GM18951 (cell line): ENCODE data around the gene ROBO4.

Source experiments
- POLR2A ChIP-seq: IDR thresholded peaks from 4 replicates; pipeline ENCODE4 v1.6.1; 2011; ENCODE audit warnings: mild to moderate bottlenecking; ENCODE audit not compliant: insufficient read length, insufficient read depth; ENCODE audit errors: extremely low read depth
- in situ Hi-C: fragments of 300-500 bp; cut with MboI; formaldehyde crosslinking; loops from one replicate; pipeline ENCODE4 v1.12.0; 2022; ENCODE audit warnings: low sequenced_read_pairs, mixed read lengths, inconsistent platforms; ENCODE audit not compliant: unreplicated experiment

The ROBO4 gene

DNA sequence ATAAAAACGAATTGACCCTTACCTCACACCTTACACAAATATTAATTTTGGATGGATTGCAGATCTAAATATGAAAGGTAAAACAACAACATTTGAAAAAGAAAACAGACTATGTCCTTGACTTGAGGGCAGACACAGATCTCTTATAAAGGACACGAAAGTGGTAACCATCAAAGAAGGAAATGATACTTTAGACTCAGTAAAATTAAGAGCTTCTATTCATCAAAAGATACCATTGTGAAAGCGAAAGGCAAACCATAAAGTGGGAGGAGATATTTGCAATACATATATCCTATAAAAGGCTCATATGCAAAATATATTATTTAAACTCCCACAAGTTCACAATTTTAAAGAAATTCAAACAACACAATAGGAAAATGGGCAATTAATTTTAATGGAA is 33.1 kb upstream of the ROBO4 start:
- in situ Hi-C loops = no loop called here
- no peak for TF ChIP-seq POLR2A

DNA sequence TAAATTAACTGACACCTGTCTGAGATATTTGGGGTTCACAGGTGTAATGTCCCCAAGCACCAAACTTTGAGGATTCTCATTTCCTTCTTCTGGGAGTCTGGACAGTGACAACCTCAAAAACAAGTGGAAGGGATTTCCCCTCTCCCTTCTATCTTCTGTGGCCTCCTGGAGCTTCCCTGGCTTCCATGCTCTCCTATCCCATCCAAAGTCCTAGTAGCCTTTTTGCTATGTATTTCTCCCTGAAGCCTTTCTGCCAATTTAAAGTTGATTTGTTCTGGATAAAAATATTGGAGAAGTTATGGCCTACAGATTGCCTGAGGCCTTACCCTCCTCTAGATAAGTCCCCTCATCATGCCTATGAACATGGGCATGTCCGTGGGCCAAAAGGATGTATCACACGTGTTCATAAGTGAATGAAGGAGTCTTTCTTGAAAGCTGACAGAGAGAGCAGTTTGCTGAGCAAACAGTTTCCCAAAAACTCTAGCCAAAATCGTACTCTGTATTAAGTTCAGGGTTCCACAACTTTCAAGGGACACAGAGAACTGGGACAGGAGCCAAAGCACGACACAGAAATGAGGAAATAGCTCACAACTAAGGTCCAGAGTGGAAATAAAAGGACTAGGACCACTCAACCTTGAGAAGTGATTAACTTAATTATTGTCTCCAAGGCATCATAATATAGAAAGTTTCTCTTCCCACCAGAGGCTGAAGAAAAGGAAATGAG is 31.4 kb upstream of the ROBO4 start:
- in situ Hi-C loops = no loop called here
- no peak for TF ChIP-seq POLR2A

DNA sequence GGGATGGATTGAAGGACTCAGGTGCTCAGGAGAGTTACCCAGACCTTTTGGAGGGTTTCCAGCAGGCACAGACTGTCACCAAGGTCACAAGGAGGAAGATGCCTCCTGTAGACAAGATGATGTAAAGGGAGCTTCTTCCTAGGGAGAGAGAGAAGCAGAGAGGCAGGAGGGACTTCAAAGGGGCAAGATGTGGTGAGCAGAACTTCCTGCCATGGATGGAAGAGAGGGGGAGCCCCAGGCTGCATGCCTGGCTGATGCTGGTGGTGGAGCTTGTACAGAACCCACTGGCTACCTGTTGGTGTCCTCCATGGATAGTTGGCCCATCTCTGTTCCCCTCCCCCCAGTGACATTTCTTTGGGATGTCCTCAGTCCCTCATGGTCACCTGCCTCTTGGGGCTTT is 25.6 kb upstream of the ROBO4 start:
- no peak for TF ChIP-seq POLR2A
- in situ Hi-C loops = no loop called here

DNA sequence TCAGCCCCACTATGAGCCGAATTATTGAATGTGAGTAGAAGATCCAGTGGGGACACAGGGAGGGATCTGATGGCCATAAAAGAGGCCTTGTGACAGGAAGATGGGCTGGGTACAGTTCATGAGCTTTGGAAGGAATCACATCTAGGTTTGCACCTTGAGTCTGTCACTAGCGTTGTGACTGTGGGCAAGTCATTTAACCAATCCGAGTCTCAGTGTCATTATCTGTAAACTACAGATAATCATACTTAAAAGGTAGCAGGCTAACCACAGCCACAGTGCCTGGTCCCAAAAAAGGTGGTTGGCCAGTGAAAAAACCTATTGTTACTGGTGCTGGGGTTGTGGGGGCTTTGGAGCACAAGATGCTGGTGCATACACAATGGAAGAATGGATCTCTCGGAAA is 25.2 kb upstream of the ROBO4 start:
- in situ Hi-C loops = no loop called here
- TF ChIP-seq POLR2A = no peak

DNA sequence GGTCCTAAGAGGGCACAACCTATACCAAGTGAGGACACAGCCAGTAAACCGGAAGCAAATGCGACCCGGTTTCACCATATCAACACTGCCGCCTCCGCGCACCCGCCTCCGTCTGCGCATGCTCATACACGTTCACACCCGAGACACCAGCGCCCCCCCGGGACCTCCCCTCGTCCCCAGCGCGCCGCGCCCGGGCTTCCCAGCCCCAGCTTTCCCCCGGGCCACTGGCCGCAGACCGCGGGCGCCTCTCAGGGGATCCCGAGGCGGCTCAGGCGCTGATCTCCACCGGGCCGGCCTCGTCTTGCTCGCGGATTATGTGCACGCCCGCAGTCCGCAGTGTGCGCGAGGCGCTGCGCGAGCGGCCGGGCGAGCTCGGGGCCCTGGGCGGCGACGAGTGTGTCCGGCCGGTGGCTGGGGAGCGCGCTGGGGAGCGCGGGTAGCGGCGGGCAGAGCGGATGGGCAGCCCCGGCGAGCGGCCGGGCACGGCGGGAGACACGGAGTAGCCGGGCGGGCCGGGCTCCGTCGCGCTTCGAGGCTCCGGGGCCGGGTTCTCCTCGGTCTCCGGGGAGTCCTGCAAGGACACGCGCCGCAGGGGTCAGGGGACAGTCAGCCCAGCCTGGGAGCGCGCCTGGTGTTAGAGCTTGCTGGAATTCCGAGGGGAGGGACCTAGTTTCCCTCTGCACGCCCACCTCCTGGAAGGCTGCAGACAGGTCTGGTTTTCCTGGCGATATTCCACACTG is 23.4 kb upstream of the ROBO4 start:
- no peak for TF ChIP-seq POLR2A
- in situ Hi-C loops = no loop called here

DNA sequence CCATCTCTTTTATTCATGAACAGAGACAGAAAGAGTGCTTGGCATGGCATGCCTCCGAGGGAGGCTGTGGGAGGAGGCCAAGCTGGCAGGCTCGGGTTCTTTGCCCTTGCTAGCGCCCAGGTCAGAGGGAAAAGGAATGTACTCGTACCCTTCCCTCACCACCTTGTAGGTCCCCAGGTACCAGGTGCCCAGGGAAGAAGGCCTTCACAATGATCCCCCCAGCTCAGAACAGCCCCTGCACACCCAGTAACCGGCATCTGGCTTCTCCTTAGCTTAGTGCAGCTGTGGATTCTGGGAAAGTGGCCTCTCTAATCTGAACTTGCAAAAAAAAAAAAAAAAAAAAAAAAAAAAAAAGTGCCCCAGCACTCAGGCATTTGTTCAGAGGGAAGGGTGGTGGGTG is 22.7 kb upstream of the ROBO4 start:
- in situ Hi-C loops = no loop called here
- no peak for TF ChIP-seq POLR2A

DNA sequence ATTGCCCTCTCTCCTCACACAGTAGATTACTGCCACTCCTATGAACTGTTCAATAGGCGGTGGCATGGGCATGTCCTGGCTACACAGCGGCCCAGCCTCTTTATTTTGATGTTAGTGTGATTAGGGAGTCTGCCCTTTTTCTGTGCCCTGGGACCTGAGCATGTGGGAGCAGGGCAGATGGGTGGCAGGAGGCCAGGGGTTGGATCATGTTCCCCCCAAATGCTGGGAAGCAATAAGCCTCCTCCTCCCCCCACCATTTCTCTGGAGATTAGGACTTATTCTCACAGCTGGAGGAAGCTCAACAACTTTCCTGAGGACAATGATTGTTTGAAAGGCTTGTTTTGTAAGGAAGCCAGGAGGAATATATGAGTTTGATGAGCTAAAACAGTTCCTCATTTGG is 22.2 kb upstream of the ROBO4 start:
- TF ChIP-seq POLR2A = no peak

DNA sequence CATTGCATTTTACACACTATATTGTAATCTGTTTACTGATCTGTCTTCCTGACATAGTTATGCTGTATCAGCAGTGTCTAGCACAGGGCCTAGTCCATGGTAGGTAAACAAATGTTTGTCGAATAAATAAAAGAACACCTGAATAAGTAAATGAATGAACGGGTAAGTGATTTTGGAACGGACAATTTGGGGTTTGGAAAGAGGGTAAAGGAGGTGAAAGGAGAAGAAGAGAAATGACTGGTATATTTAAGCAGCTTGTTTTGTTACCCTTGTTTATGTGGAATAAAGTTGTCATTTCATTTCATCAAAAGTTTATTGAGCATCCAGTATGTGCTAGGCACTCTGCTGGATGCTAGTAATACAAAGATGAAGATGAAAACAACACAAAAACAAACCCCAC is 21.3 kb upstream of the ROBO4 start, which contains the start of gene HEPN1:
TSS of gene HEPN1 (plus strand) at position 301 of the 400 bp plus-strand sequence.
- in situ Hi-C loops = no loop called here
- no peak for TF ChIP-seq POLR2A

More for the DNA sequence above, 22.2 kb upstream of the ROBO4 start:
- in situ Hi-C loops = no loop called here

DNA sequence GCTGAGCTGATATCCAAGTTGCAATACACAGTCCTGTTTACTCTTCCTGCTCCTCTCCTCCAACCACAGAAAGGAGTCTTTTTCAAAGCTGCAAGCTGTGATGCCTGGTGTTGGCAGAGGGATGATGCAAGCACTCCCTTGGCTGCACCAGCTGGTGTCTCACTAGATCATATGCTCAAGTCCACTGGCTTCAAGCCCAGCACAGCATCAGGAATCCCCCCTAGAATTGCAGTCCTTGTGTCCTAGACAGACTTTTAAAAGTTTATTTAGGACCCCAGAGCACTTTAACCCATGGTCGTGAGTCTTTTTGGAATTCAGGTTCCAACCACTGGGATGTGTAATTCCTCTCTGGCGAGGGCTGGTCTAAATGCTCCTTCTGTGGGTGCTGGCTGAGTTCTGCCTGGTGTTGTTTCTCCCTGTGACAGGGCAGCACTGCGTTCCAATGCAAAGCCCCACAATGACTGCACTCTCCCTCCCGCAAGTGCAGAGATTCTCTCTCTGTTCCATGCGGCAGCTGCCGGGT is 19.5 kb upstream of the ROBO4 start:
- no peak for TF ChIP-seq POLR2A
- in situ Hi-C loops = no loop called here

DNA sequence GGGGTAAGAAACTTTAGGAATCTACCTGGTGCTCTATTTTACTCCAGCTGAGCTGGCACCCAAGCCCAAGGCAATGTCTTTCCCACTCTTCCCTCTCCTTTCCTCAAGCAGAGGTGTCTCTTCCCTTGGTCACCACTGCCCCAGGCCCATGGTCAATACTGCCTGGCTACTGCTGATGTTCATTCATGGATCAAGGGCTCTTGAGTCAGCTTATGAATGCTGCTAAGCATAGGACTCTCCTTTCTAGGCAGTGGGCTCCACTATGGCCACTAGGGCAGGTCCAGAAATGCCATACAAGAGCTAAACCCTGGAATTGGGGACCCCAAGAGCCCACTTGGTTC is 18.7 kb upstream of the ROBO4 start:
- in situ Hi-C loops = no loop called here
- no peak for TF ChIP-seq POLR2A

DNA sequence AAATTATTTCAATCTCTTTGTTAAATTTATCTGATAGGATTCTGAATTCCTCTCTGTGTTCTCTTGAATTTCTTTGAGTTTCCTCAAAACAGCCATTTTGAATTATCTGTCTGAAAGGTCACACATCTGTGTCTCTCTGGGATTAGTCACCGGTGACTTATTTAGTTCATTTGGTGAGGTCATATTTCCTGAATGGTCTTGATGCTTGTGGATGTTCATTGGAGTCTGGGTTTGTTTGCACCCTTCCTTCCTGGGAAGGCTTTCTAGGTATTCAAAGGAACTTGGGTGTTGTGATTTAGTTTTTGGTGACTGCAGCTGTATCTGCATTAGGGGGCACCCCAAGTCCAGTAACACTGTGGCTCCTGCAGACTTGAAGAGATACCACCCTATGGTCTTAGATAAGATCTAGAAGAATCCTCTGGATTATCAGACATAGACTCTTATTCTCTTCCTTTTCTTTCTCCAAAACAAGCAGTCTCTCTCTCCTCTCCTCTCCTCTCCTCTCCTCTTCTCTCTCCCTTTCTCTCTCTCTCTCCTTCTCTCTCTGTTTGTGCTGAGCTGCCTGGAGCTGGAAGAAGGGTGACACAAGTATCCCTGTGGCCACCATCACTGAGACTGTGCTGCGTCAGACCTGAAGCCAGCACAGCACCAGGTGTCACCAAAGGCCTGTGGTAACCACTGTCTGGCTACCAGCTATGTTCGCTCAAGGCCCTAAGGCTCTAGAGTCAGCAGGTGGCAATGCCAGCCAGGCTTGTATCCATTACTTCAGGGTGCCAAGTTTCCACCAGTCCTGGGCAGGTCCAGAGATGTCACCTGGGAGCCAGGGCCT is 18.1 kb upstream of the ROBO4 start:
- no peak for TF ChIP-seq POLR2A
- in situ Hi-C loops = no loop called here

DNA sequence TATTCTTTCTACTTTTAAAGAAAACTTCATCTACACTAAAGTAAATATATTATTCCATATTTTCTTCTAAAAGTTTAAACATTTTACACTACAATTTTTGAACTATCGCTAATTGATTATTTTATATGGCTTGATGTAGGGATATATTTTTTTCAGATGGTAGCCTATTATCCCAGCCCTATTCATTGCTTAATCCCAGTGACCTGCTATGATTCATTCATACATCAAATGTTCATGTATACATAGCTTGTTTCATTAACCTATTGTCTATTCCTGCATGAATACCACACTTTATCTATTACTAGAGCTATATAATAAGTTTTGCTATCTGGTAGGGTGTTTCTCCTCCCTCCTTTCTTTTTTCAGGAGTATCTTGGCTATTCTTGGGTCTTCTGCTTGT is 5.0 kb upstream of the ROBO4 start:
- TF ChIP-seq POLR2A = no peak
- in situ Hi-C loops = no loop called here

DNA sequence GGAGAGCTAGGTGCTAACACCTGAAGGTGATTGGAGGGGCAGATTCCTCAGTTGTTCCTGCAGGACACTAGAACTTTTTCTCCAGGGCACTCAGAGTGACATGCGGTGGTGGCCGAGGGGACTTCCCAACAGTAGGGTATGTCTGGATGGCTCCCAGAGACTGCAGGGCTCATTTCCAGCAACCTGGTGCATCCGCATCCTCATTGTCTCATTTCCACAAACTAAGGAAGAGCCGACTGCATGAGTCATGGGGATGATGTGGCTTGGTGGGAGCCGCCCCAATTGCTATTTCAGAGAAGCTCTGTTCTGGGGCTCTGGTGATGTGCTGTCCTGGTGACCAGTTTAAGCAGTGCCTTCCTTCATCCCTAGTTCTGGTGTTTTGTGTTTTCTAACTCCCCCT is 2.8 kb upstream of the ROBO4 start:
- TF ChIP-seq POLR2A = no peak
- in situ Hi-C loops = no loop called here
